Liver (tissue), 9 donors: ENCODE data around the gene STIM1. TPM values are rescaled to one million over a fixed set of nuclear protein-coding genes. Genes with fewer than 3 reads are reported as not detected.

Experiments
- DNase-seq: peaks from one replicate; pipeline ENCODE4 v3.0.0-alpha.2; 2017; ENCODE audit warnings: low spot score
- H3K27ac ChIP-seq, 2 donors: one replicate each; pipeline ENCODE4 v1.7.0; 2013; ENCODE audit warnings: inconsistent platforms in 2 of 2, low read length in 2 of 2, control low read depth in 1 of 2, low read depth in 1 of 2, mild to moderate bottlenecking in 1 of 2
- H3K27me3 ChIP-seq, 4 donors: one replicate each; pipeline versions ENCODE4 v1.6.1 to v1.7.0; 2013; ENCODE audit warnings: low read length in 3 of 4, inconsistent platforms in 1 of 4, mild to moderate bottlenecking in 1 of 4, moderate library complexity in 1 of 4; ENCODE audit not compliant: control insufficient read depth in 4 of 4, insufficient read depth in 4 of 4
- H3K36me3 ChIP-seq, 4 donors: one replicate each; pipeline versions ENCODE4 v1.6.1 to v1.7.0; 2013; ENCODE audit warnings: low read length in 3 of 4, mild to moderate bottlenecking in 3 of 4, low read depth in 1 of 4, moderate library complexity in 1 of 4; ENCODE audit not compliant: control insufficient read depth in 4 of 4, insufficient read depth in 3 of 4
- H3K4me1 ChIP-seq, 4 donors: one replicate each; pipeline versions ENCODE4 v1.6.1 to v1.7.0; 2013; ENCODE audit warnings: low read length in 3 of 4, mild to moderate bottlenecking in 3 of 4, moderate library complexity in 1 of 4; ENCODE audit not compliant: control insufficient read depth in 4 of 4, insufficient read depth in 4 of 4
- H3K4me3 ChIP-seq, 3 donors: one replicate each; pipeline versions ENCODE4 v1.6.1 to v1.7.0; 2013; ENCODE audit warnings: low read length in 3 of 3, control low read depth in 1 of 3, low read depth in 1 of 3, mild to moderate bottlenecking in 1 of 3
- H3K9ac ChIP-seq, 2 donors: one replicate each; pipeline ENCODE4 v1.7.0; 2013; ENCODE audit warnings: low read length in 2 of 2, mild to moderate bottlenecking in 2 of 2, moderate library complexity in 2 of 2, control low read depth in 1 of 2, low read depth in 1 of 2
- H3K9me3 ChIP-seq, 4 donors: one replicate each; pipeline versions ENCODE4 v1.6.1 to v1.7.0; 2013; ENCODE audit warnings: low read length in 3 of 4; ENCODE audit not compliant: control insufficient read depth in 4 of 4
- EGR1 ChIP-seq, 2 donors: IDR thresholded peaks; 2 replicates each; pipeline ENCODE4 v1.6.1; 2016 to 2018; ENCODE audit warnings: antibody characterized with exemption in 2 of 2, low read depth in 2 of 2
- FOXA1 ChIP-seq: IDR thresholded peaks from 2 replicates; pipeline ENCODE4 v1.6.1; 2016; ENCODE audit warnings: antibody characterized with exemption
- FOXA2 ChIP-seq: IDR thresholded peaks from 2 replicates; pipeline ENCODE4 v1.6.1; 2016; ENCODE audit warnings: antibody characterized with exemption
- GABPA ChIP-seq, 2 donors: IDR thresholded peaks in 1 of 2; conservative IDR thresholded peaks in 1 of 2; 2 replicates each; pipeline ENCODE4 v1.6.1; 2016; ENCODE audit warnings: antibody characterized with exemption in 2 of 2, mild to moderate bottlenecking in 1 of 2, moderate library complexity in 1 of 2
- HNF4A ChIP-seq, 2 donors: conservative IDR thresholded peaks; 2 replicates each; pipeline ENCODE4 v1.6.1; 2016; ENCODE audit warnings: antibody characterized with exemption in 2 of 2, mild to moderate bottlenecking in 2 of 2
- JUND ChIP-seq, 2 donors: IDR thresholded peaks; 2 replicates each; pipeline ENCODE4 v1.6.1; 2016; ENCODE audit warnings: antibody characterized with exemption in 2 of 2
- SP1 ChIP-seq: IDR thresholded peaks from 2 replicates; pipeline ENCODE4 v1.6.1; 2018; ENCODE audit warnings: antibody characterized with exemption, mild to moderate bottlenecking
- TAF1 ChIP-seq: conservative IDR thresholded peaks from 2 replicates; pipeline ENCODE4 v1.6.1; 2016; ENCODE audit warnings: antibody characterized with exemption, mild to moderate bottlenecking
- WGBS: extraction: QIAGEN DNeasy Blood & Tissue Kit; methylation state at CpG from one replicate; pipeline ENCODE4 v1.1.7; 2013; 5-methylcytosine and 5-hydroxymethylcytosine counted together
- polyA plus RNA-seq, 2 donors: library from polyadenylated mRNA; stranded (reverse) in 1 of 2; unstranded in 1 of 2; fragments of 200-250 nt in 1 of 2; fragments of >200 nt in 1 of 2; fragmentation: Nextera tagmentation in 1 of 2; extraction: Ambion mirVana in 1 of 2; gene quantifications; one replicate each; pipeline versions ENCODE4 v1.2.1 to v1.2.3, GENCODE V29; 2013 to 2015
- total RNA-seq, 2 donors: library from RNA; depleted of rRNA; stranded (reverse); fragments of >200 nt; gene quantifications; one replicate each; pipeline ENCODE4 v1.2.3, GENCODE V29; 2014
- TF ChIP-seq, protein P1 (sequence below): IDR thresholded peaks from 2 replicates; pipeline ENCODE4 v1.6.1; 2016; ENCODE audit warnings: antibody characterized with exemption, mild to moderate bottlenecking
- TF ChIP-seq, protein P2 (sequence below): fragments of 150-350 bp; IDR thresholded peaks from 2 replicates; pipeline ENCODE4 v1.5.1; 2017; ENCODE audit warnings: improper control_type of control experiment, low read depth, low read length; ENCODE audit not compliant: missing input control
- TF ChIP-seq, protein P3 (sequence below): IDR thresholded peaks from 2 replicates; pipeline ENCODE4 v1.6.1; 2016; ENCODE audit warnings: antibody characterized with exemption
- TF ChIP-seq, protein P4 (sequence below): IDR thresholded peaks from 2 replicates; pipeline ENCODE4 v1.6.1; 2016; ENCODE audit warnings: antibody characterized with exemption
- donor health status: healthy.
- donor health status: healthy.
- donor health status: healthy.
- donor health status: healthy.
- donor health status: healthy.

The STIM1 gene
- total and polyA plus RNA-seq, 4 donors, result 19.7 to 42.9 (median 25.1) TPM

DNA sequence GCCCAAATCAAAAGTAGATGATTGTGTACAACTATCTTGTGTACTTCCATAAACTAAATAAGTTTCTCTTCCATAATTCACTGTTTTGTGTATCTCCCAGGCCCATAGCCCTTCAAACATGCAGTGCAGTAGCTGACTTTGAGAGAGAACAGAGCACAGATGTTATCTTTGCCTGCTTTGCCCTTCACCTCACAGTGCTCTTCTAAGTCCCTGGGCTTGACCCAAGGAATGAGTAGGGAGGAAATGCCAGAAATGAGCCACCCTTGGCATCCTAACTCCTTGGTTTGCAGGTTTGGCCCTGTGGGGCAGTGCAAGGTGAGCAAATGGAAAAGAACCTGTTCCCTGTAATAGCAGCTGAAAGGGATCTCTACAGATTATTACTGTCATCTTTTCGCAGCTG is 79.2 kb downstream of the STIM1 start:
- Histone ChIP-seq H3K4me1 (peaks cover 3 to 16% (median 6%) of the 10 kb centered on the region in 4 donors), H3K9me3 (no peaks in the 10 kb centered on the region), H3K27ac (no peak overlapping the region), H3K4me3 (no peak overlapping the region), H3K9ac (no peak overlapping the region), H3K27me3 (no peaks in the 10 kb centered on the region), H3K36me3 (no peaks in the 10 kb centered on the region)
- TF ChIP-seq EGR1 (IDR thresholded peaks at IDR 0.05; ENCODE audit: low read depth in 2 of 2) (no peak), JUND (IDR thresholded peaks at IDR 0.05) (no peak), HNF4A (conservative IDR thresholded peaks at IDR 0.05) (no peak), TAF1 (no peak)
- TF ChIP-seq, protein P1, sequence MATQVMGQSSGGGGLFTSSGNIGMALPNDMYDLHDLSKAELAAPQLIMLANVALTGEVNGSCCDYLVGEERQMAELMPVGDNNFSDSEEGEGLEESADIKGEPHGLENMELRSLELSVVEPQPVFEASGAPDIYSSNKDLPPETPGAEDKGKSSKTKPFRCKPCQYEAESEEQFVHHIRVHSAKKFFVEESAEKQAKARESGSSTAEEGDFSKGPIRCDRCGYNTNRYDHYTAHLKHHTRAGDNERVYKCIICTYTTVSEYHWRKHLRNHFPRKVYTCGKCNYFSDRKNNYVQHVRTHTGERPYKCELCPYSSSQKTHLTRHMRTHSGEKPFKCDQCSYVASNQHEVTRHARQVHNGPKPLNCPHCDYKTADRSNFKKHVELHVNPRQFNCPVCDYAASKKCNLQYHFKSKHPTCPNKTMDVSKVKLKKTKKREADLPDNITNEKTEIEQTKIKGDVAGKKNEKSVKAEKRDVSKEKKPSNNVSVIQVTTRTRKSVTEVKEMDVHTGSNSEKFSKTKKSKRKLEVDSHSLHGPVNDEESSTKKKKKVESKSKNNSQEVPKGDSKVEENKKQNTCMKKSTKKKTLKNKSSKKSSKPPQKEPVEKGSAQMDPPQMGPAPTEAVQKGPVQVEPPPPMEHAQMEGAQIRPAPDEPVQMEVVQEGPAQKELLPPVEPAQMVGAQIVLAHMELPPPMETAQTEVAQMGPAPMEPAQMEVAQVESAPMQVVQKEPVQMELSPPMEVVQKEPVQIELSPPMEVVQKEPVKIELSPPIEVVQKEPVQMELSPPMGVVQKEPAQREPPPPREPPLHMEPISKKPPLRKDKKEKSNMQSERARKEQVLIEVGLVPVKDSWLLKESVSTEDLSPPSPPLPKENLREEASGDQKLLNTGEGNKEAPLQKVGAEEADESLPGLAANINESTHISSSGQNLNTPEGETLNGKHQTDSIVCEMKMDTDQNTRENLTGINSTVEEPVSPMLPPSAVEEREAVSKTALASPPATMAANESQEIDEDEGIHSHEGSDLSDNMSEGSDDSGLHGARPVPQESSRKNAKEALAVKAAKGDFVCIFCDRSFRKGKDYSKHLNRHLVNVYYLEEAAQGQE, result no peak
- TF ChIP-seq, protein P2, sequence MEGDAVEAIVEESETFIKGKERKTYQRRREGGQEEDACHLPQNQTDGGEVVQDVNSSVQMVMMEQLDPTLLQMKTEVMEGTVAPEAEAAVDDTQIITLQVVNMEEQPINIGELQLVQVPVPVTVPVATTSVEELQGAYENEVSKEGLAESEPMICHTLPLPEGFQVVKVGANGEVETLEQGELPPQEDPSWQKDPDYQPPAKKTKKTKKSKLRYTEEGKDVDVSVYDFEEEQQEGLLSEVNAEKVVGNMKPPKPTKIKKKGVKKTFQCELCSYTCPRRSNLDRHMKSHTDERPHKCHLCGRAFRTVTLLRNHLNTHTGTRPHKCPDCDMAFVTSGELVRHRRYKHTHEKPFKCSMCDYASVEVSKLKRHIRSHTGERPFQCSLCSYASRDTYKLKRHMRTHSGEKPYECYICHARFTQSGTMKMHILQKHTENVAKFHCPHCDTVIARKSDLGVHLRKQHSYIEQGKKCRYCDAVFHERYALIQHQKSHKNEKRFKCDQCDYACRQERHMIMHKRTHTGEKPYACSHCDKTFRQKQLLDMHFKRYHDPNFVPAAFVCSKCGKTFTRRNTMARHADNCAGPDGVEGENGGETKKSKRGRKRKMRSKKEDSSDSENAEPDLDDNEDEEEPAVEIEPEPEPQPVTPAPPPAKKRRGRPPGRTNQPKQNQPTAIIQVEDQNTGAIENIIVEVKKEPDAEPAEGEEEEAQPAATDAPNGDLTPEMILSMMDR, result no peak
- TF ChIP-seq, protein P3, sequence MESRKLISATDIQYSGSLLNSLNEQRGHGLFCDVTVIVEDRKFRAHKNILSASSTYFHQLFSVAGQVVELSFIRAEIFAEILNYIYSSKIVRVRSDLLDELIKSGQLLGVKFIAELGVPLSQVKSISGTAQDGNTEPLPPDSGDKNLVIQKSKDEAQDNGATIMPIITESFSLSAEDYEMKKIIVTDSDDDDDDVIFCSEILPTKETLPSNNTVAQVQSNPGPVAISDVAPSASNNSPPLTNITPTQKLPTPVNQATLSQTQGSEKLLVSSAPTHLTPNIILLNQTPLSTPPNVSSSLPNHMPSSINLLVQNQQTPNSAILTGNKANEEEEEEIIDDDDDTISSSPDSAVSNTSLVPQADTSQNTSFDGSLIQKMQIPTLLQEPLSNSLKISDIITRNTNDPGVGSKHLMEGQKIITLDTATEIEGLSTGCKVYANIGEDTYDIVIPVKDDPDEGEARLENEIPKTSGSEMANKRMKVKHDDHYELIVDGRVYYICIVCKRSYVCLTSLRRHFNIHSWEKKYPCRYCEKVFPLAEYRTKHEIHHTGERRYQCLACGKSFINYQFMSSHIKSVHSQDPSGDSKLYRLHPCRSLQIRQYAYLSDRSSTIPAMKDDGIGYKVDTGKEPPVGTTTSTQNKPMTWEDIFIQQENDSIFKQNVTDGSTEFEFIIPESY, result no peak
- TF ChIP-seq, protein P4, sequence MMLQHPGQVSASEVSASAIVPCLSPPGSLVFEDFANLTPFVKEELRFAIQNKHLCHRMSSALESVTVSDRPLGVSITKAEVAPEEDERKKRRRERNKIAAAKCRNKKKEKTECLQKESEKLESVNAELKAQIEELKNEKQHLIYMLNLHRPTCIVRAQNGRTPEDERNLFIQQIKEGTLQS, result no peak
- 93% methylated on average over 1 of the region's 1 CpG for WGBS
- DNase-seq, result no peak

DNA sequence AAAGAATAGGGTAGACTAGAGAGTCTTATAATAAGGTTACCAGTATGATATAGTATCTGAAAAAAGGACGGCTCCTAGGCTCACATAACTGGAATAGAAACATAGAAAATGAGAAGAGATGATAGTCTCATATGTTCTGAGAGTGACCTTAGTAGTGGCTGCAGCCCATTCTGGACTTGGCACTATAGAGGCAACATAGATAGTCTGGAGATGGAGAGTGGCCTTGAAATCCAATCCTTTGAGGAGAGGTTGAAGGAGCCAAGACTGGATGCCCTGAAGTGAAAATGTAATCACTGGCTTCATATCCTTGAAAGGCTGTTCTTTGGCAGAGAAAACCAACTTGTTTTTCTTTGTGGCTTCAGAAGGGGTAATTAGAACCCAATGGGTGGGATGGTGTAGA is 81.1 kb downstream of the STIM1 start:
- 98% methylated on average over 1 of the region's 1 CpG for WGBS
- H3K36me3 ChIP-seq, result no peaks in the 10 kb centered on the region
- DNase-seq, result no peak
- H3K27me3 ChIP-seq, result no peaks in the 10 kb centered on the region
- H3K27ac ChIP-seq, result no peak overlapping the region
- H3K4me3 ChIP-seq, result no peak overlapping the region
- TF ChIP-seq SP1 (no peak), HNF4A (conservative IDR thresholded peaks at IDR 0.05) (no peak), TAF1 (no peak), FOXA1 (no peak), GABPA (IDR thresholded peaks at IDR 0.05 in 1 of 2, conservative IDR thresholded peaks at IDR 0.05 in 1 of 2) (no peak), FOXA2 (no peak), EGR1 (IDR thresholded peaks at IDR 0.05; ENCODE audit: low read depth in 2 of 2) (no peak), JUND (IDR thresholded peaks at IDR 0.05) (no peak)
- TF ChIP-seq, protein P4, result no peak
- TF ChIP-seq, protein P2, result no peak
- no peaks in the 10 kb centered on the region for H3K9me3 ChIP-seq
- peaks cover 0 to 5% (median 0%) of the 10 kb centered on the region in 4 donors for H3K4me1 ChIP-seq
- H3K9ac ChIP-seq, result no peak overlapping the region
